ENCODE measurements around the gene PRR27. TPM values are rescaled to one million over a fixed set of nuclear protein-coding genes. Genes with fewer than 3 reads are reported as not detected.
"Not testable (repeated sequence)": the region's sequence is repeated elsewhere in the genome, so short reads cannot be mapped to it uniquely, and the experiment has no call there.

The PRR27 gene
- total RNA-seq, 1 donor from 2014 or later = not detected

DNA sequence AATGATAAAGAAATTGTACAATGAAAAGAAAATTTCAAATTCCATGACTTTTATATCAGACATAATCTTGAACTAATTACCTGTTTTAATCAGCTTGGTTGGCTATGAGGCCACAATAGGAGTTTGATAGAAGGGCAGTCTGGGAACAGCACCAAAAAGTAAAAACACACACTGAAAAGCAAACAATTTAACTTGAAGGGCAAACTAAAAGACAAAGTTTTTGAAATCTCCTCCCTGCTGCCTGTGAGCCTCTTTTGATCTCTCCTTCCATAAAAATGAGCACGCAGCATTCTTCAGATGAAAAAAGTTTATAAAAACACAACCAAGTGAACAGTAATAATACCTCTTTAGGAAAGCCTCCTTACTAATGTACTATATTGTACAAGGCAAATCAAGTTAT, 49.6 kb downstream of the PRR27 start:
- H3K4me2 ChIP-seq = no peak overlapping the region
- no peak overlapping the region for H3K4me3 ChIP-seq
- Mint-ChIP-seq H3K9me3 (peaks cover 3% of the 10 kb centered on the region), H3K27ac (no peak overlapping the region), H3K36me3 (no peaks in the 10 kb centered on the region), H3K4me1 (no peaks in the 10 kb centered on the region), H3K27me3 (ENCODE audit: insufficient read depth, low read depth) (no peaks in the 10 kb centered on the region), H3K4me3 (no peak overlapping the region)
- no peaks in the 10 kb centered on the region for H3K79me2 ChIP-seq (ENCODE audit: low read depth)
- no peaks in the 10 kb centered on the region for H3K9me3 ChIP-seq (ENCODE audit: low read depth)
- H2AFZ ChIP-seq (replicated peaks) = no peak overlapping the region
- no peak for TF ChIP-seq EZH2 (IDR thresholded peaks at IDR 0.05)
- no peak for TF ChIP-seq EZH2phosphoT487 (IDR thresholded peaks at IDR 0.05)
- TF ChIP-seq, protein P1, sequence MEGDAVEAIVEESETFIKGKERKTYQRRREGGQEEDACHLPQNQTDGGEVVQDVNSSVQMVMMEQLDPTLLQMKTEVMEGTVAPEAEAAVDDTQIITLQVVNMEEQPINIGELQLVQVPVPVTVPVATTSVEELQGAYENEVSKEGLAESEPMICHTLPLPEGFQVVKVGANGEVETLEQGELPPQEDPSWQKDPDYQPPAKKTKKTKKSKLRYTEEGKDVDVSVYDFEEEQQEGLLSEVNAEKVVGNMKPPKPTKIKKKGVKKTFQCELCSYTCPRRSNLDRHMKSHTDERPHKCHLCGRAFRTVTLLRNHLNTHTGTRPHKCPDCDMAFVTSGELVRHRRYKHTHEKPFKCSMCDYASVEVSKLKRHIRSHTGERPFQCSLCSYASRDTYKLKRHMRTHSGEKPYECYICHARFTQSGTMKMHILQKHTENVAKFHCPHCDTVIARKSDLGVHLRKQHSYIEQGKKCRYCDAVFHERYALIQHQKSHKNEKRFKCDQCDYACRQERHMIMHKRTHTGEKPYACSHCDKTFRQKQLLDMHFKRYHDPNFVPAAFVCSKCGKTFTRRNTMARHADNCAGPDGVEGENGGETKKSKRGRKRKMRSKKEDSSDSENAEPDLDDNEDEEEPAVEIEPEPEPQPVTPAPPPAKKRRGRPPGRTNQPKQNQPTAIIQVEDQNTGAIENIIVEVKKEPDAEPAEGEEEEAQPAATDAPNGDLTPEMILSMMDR (IDR thresholded peaks at IDR 0.05) = no peak
- no peak overlapping the region for H3K9ac ChIP-seq
- DNase-seq (ENCODE audit: low spot score) = no peak
- H3K27me3 ChIP-seq = no peaks in the 10 kb centered on the region
- no peak overlapping the region for H3K27ac ChIP-seq
- H4K20me1 ChIP-seq (ENCODE audit: low read depth) = no peaks in the 10 kb centered on the region
- no peaks in the 10 kb centered on the region for H3F3A ChIP-seq (ENCODE audit: low read depth)
- H3K4me1 ChIP-seq = no peaks in the 10 kb centered on the region
- H3K36me3 ChIP-seq = no peaks in the 10 kb centered on the region

DNA sequence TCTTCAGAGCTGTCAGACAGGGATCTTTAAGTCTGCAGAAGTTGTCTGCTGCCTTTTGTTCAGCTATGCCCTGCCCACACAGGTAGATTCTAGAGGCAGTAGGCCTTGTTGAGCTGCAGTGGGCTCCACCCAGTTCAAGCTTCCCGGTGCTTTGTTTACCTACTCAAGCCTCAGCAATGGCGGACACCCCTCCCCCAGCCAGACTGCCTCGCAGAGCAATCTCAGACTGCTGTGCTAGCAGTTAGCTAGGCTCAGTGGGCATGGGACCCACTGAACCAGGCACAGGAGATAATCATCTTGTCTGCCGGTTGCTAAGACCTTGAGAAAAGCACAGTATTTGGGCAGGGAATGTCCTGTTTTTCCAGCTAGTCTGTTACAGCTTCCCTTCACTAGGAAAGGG, 58.7 kb downstream of the PRR27 start:
- H3K4me3 ChIP-seq; H3K9me3 ChIP-seq (ENCODE audit: low read depth); H3K9ac ChIP-seq; H3K27me3 ChIP-seq; H3K36me3 ChIP-seq; DNase-seq (ENCODE audit: low spot score); H3K36me3 Mint-ChIP-seq; H4K20me1 ChIP-seq (ENCODE audit: low read depth); H3K4me2 ChIP-seq; H2AFZ ChIP-seq (replicated peaks); H3K27me3 Mint-ChIP-seq (ENCODE audit: insufficient read depth, low read depth); H3K4me3 Mint-ChIP-seq; H3K27ac ChIP-seq; H3K79me2 ChIP-seq (ENCODE audit: low read depth); H3K27ac Mint-ChIP-seq; H3K4me1 Mint-ChIP-seq; H3K9me3 Mint-ChIP-seq; H3K4me1 ChIP-seq; H3F3A ChIP-seq (ENCODE audit: low read depth): not testable (repeated sequence)

Other genes with a start within 250 kb of the PRR27 start
- gene CSN1S1, start 223.2 kb upstream of the PRR27 start, total RNA-seq (ENCODE audit: low replicate concordance) = not detected in 2 replicates
- not detected in 2 replicates for gene CSN2, start 188.5 kb upstream of the PRR27 start, total RNA-seq (ENCODE audit: low replicate concordance)
- gene STATH, start 158.3 kb upstream of the PRR27 start, total RNA-seq (ENCODE audit: low replicate concordance) = not detected in 2 replicates
- not detected in 2 replicates for gene HTN3, start 125.8 kb upstream of the PRR27 start, total RNA-seq (ENCODE audit: low replicate concordance)
- gene HTN1, start 103.8 kb upstream of the PRR27 start, total RNA-seq (ENCODE audit: low replicate concordance) = not detected in 2 replicates
- gene ODAM, start 41.5 kb downstream of the PRR27 start, total RNA-seq (ENCODE audit: low replicate concordance) = not detected in 2 replicates
- not detected in 2 replicates for gene FDCSP, start 71.9 kb downstream of the PRR27 start, total RNA-seq (ENCODE audit: low replicate concordance)
- not detected in 2 replicates for gene CSN3, start 88.4 kb downstream of the PRR27 start, total RNA-seq (ENCODE audit: low replicate concordance)
- gene CABS1, start 180.7 kb downstream of the PRR27 start, total RNA-seq (ENCODE audit: low replicate concordance) = 0.09 and 0.26 TPM in 2 replicates
- not detected in 2 replicates for gene SMR3A, start 206.5 kb downstream of the PRR27 start, total RNA-seq (ENCODE audit: low replicate concordance)
- gene SMR3B, start 228.9 kb downstream of the PRR27 start, total RNA-seq (ENCODE audit: low replicate concordance) = not detected in 2 replicates
- gene OPRPN, start 243.7 kb downstream of the PRR27 start, total RNA-seq (ENCODE audit: low replicate concordance) = not detected in 2 replicates